Kidney tubule cell (primary cell): Measurements from ENCODE around the gene KCNQ1.

ENCODE experiments used
- DNase-seq: peaks from one replicate; pipeline ENCODE4 v3.0.0-alpha.2; 2018; ENCODE audit warnings: low spot score

KCNQ1 gene

DNA sequence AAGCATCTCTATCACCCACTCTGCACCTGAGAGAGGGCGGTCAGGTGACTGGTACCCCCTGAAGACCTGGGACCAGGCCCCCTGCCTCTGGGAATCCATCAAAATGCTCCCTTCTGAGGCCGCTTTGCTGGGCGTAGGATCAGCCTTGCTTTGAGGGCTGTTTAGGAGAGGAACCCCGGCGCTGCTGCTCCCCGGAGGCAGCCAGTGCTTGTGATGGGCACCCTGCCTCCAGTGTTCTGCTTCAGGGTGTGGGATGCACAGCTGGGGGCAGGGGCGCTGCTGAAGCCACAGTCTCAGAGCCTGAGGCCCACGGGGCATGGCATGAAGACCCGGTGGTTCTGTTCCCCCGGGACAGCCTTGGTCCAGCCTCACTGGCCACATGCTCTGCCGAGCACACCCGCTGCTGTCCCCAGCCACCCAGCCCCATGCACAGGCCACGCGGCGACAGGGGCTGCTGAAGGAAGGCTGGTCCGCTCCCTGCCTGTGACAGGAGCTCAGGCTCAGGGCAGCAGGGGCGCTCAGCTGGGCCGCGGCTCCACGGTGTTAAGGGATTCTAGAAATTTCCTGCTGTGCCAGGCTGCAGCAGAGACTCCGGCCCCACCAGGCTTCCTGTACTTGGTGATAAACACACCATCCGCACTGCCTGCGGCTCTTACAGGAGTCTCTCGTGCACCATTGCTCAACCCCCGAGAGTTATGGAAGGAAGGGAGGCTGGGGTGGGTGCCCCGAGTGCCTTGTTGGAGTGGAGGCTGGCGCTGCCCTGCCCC, 91.0 kb downstream of the KCNQ1 start:
- no peak for DNase-seq

DNA sequence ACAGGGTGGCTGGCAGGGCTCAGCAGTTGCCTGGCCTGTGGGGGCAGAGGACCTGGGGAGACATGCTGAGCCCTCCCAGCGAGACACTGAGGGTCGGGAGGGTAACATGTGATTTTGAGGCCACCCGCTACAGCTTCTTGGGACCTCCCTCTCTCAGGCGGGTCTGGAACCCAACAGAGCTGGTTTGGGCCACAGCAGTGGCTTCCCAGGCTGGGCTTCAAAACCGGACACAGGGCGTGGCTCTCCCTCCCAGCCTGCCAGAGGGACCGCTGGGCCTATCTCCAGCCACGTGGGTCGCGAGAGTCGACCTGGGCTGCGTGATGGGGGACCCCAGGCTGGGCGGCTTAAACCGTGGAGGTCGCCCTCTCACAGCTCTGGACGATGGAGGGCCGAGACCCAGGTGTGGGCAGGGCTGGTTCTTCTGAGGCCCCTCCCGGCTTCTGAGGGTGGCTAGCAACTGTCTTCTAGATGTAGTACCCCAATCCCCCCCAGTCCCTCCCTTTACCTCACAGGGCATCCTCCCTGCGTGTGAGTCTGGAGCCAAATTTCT, 91.7 kb downstream of the KCNQ1 start:
- no peak for DNase-seq

DNA sequence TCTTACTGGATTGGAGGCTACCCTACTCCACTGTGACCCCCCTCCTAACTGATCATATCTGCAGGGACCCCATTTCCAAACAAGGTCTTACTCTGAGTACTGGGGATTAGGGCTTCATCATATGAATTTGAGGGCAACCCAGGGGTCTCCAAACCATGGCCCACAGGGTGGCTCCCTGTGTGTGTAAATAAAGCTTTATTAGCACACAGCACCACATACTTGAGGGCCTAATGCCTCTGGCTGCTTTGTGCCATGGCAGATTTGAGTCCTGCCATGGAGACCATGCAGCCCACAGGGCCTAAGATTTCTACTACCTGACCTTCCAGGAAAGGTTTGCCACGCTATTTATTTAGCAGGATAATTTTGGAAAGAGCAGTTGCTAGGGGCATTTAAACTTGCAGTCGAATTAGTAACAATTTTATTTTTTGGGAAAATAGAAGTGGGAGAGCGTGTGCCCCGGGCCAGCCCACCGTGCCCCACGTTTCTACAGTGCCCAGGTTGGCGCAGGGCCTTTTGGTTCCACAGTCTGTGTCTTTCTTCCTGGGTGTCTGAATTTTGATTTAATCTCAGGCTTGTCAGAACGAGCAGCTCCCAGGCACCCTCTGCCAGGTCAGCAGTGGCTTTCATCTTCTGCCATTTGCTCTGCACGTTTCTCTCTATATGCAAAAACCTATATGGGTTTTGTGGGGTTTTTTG, 92.3 kb downstream of the KCNQ1 start:
- DNase-seq = no peak

DNA sequence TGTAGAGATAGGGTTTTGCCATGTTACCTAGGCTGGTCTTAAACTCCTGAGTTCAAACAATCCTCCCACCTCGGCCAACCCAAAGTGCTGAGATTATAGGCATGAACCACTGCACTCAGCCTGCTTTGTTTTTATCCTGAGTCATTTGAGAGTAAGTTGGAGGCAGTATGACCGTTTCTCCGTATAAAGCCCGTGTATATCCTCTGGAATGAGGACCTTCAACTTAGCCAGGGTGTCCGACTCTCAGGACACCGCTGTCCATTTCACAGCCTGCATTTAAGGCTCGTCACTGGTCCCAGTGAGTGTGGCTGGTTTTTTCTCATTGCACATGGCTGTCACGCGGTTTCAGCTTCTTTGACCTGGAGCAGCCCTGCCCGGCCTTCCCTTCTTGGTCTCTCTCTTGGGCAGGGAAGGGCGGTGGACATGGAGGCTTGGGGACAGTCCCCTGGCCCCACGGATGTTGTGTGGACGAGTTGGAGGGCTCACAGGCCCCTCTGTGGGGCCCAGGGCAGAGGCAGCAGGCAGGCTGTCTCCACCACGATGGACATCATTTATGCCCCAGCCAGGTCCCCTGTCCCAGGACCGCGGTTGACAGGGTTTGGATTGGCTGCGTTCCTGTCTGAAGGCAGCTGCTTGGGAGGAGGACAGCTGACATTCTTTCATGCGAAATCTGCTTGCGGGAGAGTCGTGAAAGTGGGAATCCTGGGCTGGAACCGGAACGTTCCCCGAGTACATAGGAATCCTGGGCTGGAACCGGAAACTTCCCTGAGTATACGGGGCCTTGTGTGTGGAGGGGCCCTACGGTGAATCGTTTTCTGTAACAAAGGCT, 93.3 kb downstream of the KCNQ1 start:
- no peak for DNase-seq

DNA sequence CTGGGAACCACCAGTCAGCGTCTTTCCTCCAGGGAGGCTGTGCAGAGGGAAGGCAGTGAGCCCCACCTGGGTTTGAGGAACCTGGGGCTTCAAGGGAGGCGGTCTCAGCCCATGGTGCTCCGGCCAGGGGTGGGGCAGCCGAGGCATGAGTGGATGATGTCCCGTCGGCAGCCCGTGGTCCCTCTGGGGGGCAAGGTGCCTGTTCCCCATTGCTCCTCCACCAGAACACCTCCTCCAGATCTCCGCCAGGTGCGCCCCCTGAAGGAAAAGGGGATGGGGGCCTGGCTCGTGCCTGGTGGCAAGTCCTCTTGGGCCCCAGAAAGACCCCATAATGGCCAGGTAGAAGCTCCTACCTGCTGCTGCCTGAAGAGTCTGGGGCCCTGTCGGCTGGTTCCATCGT, 94.1 kb downstream of the KCNQ1 start:
- DNase-seq = no peak

DNA sequence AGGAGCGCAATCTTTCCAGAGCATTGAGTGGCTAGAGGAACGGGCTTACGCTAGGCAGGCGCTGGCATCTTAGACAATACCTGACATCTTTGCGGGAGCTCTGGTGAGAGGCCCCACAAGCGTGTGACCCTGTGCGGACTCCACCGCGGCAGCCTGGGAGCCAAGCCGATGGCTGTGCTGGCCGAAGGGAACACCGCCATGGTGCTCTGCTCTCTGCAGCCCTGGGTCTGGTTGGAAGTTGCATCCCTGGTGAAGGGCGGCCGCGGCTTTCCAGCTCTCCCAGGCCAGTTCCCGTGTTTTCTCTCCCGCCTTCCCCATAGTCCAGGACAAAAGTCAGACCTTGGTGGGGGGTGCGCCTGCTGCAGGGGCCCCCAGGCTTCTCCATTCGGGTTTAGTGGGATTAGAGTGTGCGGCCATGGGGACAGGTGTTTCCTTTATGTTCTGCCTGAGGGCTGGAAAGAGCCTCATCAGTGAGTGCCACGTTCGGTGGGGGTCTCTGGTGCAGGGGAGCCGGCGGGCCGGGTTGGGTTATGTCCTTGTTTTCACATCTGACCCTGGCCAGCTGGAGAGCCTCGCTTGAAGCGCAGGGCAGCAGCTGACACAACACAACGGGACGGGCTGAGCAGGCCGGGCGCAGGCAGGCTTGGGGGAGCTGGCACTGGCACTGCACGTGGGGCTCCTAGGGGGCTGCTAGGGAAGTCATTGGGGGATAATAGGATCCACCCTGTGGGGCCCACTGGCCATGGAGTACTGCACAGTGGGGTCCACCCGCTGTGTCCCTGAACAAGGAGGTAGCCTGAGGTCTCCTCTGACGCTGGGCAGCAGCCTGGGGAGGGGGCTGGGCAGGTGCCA, 94.8 kb downstream of the KCNQ1 start:
- DNase-seq = no peak

DNA sequence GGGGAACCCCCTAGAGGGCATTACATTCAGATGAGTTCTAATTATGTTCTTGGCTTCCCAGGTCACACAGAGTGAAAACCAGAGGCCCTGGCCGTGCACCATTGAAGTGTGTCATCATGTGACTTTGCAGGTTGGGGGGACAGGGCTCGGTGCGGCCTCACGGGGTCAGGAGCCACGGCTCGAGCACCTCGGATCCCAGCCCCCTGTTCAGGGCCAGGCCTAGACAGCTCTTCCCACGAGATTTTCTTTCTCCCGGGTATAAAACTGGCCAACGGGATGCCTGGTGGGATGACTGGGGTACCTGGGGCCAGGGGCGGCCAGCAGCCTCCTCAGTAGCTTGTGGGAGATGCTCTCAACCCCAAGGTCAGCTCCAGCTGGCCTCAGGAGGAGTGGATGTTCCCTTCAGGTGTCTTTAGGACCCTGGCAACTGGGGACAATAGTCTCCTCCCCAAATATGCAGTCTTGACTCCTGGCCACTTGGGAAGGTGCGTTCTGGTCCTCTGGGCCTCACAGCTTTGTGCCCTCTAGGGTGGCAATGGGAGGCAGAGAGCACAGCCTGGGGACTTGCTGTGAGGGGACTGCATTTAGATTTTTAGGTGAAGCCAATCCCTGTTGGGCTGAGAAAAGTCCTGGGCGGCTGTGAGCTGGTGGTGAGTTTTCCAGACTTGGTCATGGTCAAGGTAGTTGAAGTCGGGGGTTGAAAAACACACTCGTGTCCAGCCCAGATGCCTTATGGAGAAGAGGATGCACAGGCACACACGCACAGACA, 95.6 kb downstream of the KCNQ1 start:
- no peak for DNase-seq

DNA sequence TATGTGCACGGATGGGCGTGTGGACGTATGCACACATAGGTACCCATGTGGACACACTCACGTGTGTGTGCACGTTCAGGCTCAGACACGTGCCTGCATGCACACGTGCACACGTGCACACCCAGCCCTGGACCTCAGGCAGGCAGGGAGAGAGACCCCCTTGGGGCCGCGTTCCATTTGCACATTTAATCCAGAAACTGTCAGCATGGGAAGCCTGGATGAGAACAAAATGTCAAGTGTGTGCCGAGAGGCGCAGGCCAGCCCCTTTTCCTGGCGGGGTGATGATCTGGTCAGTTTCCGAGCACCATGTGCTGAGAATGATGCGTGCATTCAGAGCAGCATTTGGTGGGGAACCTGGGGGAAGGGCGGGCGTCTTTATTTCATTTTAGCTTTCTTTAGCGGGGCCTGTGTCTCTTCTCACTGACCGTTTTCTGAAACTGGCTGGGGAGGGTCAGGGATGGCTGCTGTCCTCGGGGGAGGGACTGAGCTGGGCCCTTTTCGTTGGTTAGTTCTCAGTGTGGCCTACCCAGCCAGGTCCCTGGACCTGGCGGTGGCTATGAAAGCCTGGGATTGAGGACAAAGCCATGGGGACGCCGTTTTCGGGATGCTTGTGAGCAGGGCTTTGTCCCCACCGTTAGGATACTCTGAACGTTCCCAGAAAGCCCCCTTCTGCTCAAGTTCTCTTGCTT, 96.3 kb downstream of the KCNQ1 start:
- DNase-seq = no peak

DNA sequence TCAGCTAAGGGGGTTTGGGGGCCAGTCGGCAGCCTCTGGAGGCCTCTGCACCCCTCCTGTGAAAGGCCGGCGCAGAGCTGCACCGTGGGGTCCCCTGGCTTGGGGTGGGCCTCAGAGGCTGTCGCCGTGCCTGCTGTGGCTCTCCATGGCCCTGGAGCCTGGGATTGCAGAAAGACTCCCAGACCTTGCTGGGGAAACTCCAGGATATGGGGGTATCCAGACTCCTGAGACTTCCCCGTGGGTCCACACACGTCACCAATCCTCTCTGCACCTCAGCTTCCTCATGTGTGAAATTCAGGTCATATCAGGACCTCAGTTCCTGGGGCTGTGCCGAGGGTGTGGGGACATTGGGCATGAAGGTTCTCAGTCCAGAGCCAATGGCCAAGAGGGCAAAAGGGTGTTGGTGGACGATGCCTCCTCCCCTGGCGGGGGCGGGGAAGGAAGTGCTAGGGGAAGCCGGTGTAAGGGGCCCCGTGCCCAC, 97.1 kb downstream of the KCNQ1 start:
- DNase-seq = no peak

DNA sequence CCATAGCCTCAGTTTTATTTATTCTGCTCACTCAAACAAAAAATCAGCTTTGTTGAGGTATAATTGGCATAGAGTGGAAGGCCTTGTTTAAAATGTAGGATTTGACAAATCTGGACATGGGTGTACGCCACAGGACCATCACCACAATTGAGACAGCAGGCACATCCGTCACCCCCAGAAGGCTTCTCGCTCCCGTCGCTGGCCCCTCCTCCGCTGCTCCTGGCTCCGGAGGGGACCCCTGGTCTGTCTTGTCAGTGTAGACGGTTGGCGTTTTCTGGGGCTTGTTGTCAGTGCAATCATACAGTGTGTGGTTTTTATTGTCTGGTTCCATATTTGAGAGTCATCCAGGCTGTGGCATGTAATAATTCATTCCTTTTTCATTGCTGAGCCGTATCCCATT, 97.6 kb downstream of the KCNQ1 start:
- DNase-seq = no peak

DNA sequence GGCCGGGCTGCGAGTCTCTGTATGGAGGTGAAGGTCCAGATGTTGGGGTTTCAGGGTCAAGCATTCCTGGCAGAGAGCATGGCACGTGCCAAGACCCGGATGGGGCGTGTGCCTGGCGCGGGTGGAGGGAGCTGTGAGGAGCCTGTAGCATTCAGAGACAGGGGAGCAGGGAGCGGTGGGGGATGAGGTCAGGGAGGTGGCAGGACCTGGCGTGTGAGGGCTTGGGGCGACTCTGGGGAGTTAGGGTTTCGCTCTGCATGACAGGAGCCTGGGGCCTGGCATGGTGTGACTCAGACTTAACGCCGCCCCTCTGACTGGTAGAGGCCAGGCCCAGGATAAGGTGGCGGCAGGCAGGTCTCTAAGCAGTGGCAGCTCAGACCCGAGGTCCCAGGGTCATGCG, 103.0 kb downstream of the KCNQ1 start:
- DNase-seq = no peak

DNA sequence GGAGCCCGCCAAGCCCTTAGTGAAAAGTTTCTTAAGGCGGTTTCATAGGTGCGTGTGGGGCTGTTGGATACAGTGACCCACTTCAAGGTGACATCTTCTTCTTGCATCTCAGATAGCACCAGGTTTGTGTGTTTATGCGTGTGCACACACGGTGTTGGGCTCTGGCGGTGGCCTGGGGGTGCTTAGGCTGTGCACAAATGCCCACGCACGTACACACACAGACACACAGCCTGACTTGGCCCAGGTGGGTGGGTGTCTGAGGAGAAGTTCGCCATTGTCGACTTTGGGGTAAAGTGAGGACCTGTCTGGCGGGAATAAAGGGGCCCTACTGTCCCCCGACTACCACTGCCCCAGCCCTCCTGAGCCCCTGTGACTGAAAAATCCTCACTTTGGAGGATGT, 103.8 kb downstream of the KCNQ1 start:
- no peak for DNase-seq

DNA sequence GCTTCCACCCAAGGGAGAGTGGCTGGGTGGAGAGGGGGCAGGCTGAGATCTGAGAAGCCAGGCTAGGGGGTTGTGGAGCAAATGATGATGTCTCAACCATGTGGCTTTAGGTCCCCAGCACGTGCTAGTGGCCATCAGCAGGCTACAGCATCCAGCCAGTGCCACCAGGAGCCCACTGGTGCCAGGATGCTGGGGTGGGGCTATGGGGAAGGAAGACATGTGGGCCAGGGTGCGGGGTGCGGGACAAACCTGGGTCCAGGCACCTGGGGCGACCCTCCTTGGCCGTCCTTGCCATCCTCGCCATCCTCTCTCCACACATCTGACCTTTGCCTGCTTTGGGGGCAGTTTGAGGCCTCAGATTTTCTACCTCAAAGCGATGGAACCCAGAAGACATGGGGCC, 104.3 kb downstream of the KCNQ1 start:
- no peak for DNase-seq

DNA sequence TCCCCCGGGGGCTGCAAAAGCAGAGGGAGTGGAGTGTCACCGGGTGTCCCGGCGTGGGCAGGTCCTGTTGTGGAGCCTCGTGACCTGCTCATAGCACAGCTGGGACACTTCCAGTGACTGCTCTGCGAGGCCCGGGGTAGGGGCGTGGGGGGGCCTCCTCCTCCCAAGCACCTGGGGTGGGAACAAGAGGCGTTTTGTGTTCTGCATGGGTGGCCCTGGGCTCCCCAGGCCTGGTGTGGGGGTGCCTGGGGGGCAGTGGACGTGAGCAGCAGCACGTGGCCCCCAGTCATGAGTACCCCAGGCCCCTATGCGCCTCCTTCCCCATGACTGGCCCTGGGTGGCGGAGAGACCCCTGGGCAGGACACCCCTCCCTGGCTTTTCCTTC, 104.7 kb downstream of the KCNQ1 start:
- no peak for DNase-seq

DNA sequence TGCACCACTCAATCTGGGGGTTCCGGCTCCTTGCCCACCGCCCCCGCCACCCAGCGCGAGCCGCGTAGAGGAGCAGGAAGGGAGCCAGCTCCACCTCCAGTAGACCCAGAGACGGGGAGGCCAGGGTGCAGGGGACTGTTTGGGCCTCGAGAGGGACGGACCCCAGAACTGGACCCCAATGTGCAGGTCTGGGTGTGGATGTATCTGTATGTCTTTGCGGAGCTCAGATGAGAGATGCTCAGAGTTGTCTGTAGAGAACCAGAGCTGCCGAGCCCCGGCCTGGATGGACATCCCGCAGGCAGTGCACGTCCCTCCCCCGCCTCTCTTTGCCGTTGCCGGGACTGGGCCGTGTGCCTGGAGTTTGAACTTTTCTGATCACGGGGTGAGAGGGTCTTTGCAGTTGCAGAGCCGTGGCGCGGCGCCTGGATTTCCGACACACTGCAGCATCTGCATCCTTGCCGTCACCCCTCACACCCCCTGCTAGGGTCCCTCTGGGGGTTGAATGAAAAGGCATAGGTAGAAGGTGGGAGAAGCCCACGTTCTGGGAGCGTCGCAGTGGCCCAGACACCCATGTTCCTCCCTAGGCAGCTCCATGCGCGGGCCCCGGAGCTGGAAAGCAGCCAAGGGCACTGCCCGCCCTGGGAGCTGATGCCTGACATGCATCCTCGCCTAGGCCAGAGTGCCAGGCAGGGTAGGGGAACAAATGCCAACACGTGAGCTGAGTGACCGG, 105.2 kb downstream of the KCNQ1 start:
- no peak for DNase-seq

DNA sequence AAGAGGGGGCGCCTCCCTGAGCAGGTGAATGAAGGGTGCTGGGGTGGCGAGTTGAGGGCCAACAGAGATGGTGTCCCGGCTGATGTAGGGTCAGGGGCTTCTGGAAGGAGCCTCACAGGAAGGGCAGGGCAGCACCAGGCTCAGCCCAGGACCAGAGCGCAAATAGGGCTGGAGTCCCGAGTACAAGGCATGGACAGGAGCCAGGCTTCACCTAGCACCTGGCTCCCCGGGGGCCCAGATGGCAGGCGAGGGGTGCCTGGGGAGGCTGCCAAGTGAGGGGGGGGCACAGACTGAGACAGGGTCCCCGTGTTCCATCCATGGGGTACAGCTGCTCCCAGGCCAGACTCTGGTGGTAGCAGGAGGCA, 105.8 kb downstream of the KCNQ1 start:
- no peak for DNase-seq

DNA sequence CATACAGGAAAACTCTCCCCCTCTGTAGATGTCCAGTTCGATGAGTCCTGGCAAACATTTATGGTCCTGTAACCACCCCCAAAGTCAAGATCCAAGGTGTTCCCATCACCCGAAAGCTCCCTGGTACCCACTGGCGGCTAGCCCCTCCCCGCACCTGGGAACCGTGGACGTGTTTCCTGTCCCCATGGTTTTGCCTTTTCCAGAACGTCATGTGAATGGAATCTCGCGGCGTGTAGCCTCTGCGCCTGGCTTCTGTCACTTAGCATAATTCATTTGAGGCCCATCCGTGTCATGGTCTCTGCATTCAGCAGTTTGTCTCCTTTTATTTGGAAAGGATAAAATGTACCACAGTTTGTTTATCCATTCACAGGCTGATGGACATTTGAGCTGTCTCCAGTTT, 106.3 kb downstream of the KCNQ1 start:
- no peak for DNase-seq

DNA sequence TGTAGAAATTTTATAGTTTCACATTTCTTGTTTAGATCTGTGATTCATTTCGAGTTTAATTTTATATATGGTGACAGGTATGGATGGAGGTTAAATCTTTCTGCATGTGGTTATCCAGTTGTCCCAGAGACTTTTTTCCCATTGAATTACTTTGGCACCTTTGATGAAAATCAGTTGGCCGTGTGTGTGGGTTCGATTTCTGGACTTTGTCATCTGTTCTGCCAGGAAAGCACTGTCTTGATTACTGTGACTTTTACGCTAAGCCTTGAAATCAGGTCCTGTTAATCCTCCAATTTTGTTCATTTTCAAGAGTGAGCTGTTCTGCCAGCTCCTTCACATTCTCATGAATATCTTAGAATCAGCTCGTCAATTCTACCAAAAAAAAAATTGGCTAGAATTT, 107.4 kb downstream of the KCNQ1 start:
- no peak for DNase-seq

DNA sequence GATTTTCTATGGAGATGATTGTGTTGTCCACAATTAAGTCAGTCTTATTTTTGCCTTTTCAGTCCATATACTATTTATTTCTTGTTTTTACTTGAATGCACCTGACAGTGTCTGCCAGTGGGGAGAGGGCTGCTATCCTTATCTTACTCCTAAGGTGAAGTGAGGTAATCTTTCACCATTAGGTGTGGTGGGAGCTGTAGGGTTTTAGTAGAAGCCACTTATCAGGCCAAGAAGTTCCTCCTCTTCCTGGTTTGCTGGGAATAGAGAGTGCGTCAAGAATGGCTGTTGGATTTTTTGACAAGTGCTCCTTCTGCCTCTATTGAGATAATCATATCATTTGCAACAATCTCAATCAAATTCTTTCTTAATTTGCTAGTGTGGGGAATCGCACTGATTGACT, 108.4 kb downstream of the KCNQ1 start:
- no peak for DNase-seq

DNA sequence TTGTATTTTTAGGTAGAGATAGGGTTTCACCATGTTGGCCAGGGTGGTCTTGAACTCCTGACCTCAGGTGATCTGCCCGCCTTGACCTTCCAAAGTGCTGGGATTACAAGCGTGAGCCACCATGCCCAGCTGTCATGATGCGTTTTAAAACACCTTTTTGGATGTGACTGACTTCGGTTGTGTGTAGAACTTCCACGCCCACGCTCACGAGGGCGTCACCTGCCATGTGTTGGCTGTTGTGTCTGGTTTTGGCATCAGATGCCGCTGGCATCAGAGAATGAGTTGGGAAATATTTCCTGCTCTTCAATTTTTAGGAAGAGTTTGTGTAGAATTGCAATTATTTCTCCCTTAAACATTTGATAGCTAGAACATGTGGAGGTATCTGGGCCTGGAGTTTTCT, 109.1 kb downstream of the KCNQ1 start:
- no peak for DNase-seq
